ENCODE data around the gene VAV2.
A peak's percentile ranks its signal among the peaks of the same experiment; 100 is the strongest.

Gene VAV2

DNA sequence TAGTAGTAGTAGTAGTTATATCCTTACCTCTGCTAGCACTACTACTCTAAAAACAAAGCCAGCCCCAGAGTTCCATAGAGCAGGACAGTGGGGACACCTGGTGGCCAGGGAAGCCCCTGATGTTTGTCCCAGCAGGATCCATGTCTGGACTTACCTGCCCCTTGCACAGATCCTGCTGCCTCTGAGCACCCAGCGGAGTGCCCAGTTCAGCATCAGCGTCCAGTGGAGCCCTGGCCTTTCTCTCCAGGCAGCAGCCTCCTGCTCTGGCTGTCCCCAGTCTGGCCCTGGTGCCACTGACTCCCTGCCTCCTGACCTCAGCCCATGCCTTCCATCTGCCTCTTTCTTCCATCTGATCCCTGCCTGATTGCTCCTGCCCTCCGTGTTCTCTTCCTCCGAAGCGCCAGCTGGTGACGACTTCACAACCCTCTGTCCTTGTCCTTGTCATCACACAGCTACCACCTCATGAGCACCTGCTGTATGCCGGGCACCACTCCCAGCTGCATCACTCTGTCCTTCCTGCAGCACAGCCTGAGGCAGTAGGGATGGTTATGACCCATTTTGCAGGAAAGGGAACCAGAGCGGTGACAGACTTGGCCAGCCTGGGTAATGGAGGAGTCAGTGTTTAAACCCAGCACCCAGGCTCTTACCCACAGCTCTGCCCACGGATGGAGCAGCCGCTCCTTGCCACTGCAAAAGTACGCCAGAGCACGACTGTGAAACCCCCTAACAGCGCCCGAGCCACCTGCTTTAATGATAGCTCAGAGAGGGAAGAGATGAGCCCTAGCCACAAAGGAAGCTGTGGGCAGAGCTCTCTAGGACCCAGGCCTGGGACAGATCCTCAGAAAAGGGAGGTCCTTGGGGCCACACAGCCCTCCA, 265.5 kb downstream of the VAV2 start:
- DNase-seq (ENCODE audit: low read depth), result peak; percentile 37

DNA sequence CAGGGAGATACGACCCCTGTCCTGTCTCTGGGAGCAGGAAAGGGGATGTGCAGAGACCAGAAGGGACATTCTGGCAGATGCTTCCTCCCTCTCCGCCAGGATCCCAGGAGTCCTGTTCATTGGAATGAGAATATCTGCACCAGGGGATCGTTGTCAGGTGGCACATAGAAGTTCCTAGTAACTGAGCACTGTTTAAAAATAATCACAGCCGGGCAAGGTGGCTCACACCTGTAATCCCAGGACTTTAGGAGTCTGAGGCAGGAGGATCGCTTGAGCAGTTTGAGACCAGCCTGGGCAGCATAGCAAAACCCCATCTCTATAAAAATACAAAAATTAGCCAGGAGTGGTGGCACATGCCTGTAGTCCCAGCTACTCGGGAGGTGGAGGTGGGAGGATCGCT, 266.2 kb downstream of the VAV2 start:
- no peak for DNase-seq (ENCODE audit: low read depth)

DNA sequence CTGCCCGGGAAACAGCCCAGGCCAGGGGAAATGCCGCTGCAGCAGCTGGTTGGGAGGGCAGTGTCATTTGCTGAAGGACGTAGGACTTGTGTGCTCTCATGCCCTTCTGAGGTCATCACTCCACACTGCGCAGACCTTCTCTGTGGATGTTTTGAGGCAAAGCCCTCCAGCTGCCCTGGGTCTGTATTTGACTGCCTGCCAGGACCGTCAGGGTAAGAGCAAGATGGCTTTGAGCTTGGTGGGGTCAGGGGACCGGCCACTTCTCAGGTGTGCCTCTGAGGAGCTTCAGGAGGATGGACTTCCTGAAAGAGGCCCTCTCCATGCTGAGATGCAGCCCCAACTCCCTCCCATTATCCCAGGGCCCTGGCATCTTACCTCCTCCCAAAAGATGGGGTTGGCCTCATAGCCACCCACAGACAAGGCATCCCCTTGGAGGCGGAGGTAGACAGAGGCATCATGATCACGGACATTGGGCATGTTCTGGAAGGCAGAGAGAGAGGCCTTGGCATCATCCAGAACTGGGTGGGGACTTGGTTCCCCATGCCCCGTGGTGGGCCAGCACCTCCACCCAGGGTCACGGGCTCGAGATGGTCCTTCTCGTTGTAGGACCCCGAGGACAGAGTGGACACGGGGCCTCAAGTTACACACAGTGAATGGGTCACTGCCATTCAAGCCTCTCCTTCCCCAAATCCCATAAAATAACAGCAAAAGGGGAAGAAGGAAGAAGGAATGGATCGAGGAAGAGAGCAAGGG, 273.4 kb downstream of the VAV2 start:
- no peak for DNase-seq (ENCODE audit: low read depth)

DNA sequence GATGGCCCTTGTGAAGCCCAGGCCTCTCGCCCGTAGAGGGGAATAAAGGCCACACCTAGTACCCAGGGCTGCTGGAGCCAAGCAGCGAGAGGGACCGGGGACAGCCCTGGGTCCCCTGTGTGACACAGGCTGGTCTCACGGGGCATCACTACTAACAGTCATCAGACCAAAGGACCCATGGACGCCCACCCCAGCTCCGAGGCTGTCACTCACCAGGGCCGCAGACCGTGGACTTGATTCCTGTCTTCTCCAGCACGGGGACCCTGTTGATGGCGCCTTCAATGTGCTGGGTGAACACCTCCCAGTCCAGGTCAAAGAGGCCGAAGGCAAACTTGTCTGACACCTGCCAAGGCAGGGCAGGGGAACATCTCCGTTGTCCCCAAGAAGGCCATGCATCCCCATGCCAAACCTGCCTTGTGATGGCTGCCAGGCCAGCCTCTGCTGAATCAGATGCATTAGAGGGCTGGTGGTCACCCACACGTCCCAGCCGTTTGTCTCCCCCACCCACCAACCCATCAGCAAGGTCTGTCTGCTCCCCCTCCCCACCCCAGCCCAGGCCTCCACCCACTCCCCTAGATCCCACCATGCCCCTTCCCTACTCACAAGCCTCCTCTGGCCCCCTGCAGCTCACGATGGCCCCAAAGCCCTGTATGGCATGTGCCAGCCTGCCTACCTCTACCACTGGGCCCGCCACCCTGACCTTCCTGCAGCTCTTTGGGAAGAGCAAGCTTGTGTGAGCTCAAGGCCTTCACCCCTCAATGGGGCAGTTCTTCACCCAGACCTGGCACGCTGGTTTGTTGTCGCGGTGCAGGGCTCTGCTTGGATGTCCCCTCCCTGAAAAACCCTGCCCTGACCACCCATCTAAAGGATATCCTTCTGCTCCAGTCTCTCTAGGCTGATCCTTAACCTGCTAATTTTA, 274.8 kb downstream of the VAV2 start:
- DNase-seq (ENCODE audit: low read depth), result no peak

DNA sequence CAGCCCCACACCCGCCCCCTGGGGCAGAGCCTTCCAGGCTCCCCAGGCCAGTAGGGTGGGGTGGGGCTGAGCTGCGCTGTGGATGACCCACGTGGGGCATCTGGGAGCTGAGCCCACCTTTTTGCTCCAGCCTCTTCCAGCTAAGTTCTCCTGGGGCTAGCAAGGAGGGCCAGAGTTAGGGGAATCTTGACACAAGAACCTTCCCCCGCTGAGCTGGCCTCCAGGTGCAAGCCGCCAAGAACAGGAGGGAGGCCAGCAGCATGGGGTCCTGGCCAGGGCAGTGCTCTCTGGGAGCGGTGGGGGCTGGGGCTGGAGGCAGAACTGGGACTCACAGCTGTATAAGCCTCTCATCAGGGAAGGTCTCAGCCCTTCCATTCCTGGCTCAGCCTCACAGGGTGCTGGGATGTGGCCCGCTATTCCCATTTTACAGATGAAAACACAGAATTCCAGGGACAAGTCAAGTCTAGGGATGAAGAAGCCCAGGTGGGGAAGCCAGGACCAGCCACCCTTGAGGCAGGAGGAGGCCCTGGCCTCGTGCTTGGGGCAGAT, 275.5 kb downstream of the VAV2 start:
- no peak for DNase-seq (ENCODE audit: low read depth)

DNA sequence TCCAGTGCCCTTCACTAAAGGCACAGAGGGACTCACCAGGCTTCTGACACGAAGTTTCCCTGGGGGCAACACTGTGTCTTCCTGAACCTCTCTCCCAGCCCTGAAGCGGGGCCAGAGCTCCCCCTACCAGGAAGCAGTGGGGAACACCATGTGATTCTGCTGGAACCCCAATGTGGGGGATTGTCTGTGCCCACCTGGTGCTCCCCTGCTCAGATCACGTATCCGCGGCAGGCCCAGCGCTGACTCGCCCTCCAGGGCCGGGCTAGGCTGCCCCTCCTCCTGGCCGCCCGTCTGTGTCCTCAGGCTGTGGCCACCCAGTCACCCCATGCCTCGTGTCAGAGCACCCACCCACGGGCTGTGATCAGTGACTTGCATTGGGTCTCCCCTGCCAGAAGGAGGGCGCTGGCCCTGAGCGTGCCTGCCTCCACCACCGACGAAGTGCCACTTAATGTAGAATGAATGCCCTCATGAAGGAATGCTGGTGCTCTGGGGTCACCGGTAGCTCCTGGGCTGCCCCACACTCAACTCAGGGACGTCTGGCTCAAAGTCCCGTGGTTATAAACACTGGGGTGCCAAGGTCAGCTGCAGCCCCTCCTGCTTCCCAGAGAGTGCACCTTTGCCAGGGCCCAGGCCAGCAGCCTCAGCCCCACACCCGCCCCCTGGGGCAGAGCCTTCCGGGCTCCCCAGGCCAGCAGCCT, 276.1 kb downstream of the VAV2 start:
- no peak for DNase-seq (ENCODE audit: low read depth)

DNA sequence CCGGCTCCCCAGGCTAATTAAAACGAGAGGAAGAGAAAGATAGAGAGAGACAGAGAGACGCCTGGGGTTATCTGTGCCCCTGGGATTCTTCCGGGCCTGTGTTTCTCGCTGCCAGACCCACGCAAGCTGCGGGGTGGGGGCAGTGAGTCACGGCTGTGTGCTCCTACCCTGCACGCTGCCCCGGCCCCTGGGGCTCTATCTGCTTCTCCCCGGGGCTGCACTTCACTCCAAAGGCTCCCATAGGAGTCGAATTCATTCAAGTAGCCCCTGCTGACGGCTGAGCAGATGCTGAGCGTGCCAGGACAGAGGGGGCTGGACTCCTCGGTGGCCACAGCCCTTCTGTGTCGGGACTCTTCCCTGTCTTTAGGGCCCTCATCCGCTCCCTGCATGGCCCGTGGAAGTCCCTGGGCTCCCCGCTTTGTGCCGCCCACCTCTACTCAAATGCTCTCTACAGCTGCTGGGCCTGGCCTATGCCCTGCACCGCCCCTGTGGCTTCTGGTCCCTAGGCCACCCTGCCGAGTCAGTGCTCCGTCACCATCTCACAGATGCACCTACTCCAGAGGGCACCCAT, 276.7 kb downstream of the VAV2 start:
- no peak for DNase-seq (ENCODE audit: low read depth)

DNA sequence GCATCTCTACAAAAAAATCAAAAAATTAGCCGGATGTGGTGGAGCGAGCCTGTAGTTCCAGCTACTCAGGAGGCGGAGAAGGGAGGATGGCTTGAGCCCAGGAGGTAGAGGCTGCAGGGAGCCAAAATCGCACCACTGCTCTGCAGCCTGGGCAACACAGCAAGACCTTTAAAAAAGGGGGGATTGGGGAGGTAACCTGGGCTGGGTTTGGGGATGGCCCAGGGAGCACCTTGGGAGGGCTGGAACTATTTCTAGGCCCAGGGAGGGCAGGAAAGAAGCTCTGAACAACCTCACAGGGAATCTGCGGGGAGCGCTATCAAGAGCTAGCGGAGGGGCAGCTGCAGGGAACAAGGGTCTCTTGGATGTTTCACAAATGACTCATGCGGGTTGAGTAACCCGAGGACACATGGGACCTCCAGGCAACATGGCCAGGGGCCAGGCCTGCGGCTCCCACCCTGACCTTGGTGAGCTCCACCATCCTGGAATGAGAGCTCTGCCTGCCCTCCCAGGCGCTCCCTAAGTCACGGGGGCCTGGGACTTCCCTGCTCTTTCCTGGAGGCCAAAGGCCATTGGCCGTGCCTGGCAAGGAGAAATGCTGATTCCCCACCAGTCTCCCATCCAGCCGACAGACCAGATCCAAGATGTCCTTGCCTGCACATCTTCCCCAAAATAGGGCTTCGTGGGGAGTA, 277.4 kb downstream of the VAV2 start:
- DNase-seq (ENCODE audit: low read depth), result no peak

DNA sequence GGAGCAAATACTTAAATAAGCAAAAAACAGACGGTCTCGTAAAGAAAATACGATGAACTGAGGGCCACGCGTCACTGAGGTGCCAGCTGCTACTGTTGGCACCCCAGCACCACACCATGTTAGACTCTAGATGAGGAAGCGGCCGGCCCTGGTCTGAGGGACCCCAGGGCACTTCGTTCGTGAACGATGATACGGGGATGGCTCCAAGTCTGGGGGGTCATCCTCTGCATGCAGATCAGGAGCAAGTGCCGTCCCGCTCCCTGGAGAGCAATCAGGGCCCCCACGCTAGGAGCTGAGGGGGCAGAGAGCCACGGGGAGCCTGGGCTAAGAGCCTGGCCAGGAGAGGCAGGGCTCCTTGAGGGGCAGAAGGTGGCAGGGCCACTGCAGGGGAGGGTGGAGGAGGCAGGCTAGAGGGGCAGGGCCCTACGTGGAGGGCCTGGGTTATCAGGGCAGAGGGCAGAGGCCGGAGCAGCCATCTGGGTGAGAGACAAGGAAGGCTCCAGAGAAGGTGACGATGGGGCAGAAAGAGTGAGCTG, 278.1 kb downstream of the VAV2 start:
- DNase-seq (ENCODE audit: low read depth), result no peak

DNA sequence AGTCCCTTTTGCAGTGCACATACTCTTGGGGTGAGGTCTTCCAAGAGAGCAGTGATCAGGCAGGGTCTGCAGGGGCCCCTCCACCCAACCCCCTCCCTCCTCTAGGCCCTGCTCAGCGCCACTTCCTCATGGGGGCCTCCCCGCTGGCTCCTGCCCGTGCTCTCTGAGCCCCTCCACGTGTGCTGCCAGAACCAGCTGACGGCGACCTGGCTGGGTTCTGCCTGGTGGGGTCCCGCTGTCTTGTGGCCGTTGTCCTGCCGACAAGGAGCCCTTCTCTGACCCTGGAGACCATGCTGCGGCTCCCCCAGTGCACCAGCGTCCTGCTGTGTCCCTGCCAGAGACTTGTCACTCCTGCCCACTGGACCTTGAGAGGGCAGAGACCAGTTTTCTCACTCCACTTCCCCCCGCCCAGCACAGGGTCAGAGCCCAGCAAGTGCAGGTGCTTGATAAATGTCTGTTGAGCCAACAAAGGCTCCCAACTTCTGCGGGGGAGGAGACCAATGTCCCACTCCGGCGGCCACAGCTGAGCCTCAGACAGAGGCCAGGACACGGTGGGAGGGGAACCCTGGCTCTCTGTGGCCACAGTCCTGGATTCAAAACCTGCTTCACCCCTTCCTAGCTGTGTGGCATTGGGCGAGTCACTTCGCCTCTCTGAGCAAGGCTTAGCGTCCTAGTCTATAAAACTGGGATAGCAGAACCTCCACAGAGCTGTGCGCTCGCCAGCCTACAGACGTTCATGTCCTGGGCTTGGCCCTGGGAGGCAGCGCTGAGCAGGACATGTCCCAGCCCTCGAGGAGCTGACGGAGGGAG, 278.8 kb downstream of the VAV2 start:
- DNase-seq (ENCODE audit: low read depth), result no peak

DNA sequence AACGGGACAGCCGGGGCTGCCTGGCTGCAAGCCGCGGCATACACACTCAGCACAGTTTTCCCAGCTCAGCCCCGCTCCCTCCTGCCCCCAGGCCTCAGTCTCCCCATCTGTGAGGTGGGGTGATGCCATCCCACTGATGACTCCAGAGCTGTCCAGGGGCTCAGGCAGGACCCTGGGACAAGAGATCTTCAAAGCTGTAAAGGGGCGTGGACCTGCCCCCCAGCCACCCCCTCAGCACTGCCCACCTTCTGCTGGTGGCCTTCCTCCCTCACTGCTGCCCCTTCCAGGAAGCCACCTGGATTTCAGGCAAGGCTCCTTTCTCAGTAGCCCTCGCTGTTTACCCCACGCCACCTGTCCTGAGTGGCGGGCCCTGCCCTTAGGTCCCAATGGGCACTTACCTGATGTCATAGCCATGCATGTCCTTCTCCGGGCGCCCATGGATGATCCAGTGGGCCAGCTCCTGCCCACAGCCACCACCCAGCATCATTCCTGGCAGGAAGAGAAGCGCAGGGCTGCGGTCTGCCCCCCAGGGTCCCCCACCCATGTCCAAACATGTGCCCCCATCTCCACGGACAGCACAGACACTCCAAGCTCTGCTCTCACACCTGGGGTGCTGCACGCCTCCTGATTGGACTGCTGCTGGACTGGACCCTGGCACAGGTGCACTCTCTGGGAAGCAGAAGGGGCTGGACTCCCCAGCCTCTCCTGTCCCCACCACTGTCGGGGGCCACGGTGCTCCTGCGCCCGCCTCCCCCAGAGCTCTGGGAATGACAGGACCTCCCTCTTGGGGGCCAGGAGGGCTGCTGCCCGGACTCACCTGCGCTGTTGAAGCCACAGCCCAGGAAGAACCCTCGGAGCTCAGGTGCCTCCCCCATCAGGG, 279.7 kb downstream of the VAV2 start:
- no peak for DNase-seq (ENCODE audit: low read depth)

Measured in stimulated activated CD8-positive, alpha-beta memory T cell treated with anti-CD3 and anti-CD28 coated beads, Interleukin-7, amount 100 ng/mL, for 24 hours (primary cell).